Measurements from ENCODE around the gene GPR4.
"Not testable (repeated sequence)": the region's sequence is repeated elsewhere in the genome, so short reads cannot be mapped to it uniquely, and the experiment has no call there.

The GPR4 gene

DNA sequence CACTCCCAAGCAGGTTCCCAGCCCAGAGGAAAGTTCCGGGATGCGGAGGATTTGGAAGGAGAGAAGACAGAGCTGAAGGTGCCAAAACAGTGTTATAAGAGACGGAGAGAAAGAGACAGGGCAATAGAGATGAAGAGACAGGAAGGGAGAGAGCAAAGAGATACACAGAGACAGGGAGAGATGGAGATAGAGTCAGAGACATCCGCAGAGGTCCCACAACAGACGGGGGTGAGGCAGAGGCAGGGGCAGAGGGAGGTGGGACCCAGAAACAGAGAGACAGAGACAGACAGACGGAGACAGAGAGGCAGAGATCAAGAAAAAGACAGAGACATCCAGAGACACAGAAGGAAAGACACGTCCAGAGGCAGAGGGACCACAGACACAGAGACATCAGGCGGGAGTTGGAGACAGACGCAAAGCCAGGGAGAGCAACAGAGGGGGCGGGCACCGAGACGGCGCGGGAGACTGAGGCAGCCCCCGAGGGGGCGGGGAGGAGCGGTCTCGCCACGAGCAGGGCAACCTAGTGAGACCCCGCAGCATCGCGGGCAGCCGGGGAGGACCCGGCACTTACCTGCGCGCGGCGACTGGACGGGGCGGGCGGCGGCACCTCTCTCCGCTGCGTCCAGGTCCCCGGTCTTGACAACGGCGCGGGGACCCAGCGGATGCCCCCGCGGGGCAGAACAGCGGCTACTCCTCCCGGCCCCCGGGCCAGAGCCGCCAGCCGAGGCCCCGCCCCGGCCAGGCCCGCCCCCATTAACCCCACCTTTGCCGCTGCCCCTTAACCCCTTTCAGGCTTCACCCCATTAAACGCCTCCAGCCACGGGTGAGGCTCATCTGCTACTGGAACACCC, at the start of gene GPR4:
Gene GPR4, minus strand, starts transcription at position 689 of the 851 bp plus-strand sequence. CDS start 10,346 bp downstream, outside the sequence.
- no peak for DNase-seq (ENCODE audit: low read depth, low spot score)

GRCh38 chr19:45650722-45651121, 48.7 kb upstream of the GPR4 start:
- DNase-seq (ENCODE audit: low read depth, low spot score), result no peak

- DNase-seq (ENCODE audit: low read depth, low spot score), result no peak
Observed at GRCh38 chr19:45646345-45646698, 44.3 kb upstream of the GPR4 start.

DNA sequence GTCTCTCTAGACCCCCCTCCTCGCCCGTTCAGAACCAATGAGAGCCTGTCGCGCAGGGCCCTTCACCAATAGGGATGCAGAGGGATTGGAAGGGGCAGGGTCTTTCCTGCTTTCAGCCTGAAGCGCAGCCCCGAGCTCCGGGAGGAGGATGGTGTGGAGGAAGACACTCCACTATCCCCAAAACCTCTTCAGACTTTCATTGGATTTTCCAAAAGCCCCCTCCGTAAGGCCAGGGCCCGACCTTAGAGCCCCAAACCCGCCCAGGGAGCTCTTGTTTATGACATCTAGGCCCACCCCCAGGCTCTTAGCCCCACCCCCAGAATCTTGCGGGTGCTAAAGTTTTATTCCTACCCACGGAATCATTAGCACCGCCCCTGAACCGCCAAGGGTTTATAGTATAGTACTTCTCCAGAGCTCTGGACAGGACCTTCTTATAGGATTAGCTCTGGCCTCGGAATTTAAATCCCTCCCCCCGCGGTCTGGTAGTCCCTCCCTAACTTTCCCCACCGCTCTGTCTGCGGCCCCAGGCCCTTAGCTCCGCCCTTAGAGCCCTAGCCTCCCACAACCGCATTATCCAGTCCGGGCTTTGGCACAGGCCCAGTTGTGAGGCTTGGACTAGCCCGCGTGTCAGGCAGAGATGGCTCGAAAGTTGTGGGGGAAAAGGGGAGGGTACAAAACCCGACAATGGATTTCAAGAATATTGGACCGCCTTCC, 43.8 kb upstream of the GPR4 start:
- peak; percentile 85 for DNase-seq (ENCODE audit: low read depth, low spot score)

DNA sequence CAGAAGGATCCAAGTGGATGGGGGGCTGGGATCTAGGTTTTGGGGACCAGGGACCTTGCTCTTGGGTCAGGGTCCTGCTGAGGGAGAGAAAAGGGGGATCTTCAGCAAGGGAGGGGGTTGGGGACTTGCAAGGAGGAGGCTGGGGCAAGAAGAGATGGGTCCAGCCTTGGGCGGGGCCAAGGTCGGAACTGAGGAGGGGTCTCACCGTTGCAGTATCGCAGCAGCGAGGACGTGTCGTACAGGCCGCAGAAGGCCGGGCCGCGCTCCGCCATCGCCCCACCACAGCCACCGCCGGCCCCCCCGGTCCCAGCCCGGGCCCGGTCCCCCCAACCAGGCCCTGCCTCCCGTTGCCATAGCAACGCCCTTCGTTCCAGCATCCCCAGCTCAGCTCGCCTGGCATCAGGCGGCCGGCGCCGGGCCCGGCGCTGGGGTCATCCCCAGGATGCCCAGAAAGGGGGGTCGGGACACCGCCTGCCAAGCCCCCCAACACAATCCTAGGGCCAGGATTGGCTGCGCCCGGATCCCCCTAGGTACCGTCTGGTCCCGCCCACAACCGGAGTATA, 43.1 kb upstream of the GPR4 start:
- DNase-seq (ENCODE audit: low read depth, low spot score), result no peak

- no peak for DNase-seq (ENCODE audit: low read depth, low spot score)
Observed at GRCh38 chr19:45643927-45644771, 42.1 kb upstream of the GPR4 start.

GRCh38 chr19:45643024-45643926, 41.3 kb upstream of the GPR4 start:
- no peak for DNase-seq (ENCODE audit: low read depth, low spot score)

DNA sequence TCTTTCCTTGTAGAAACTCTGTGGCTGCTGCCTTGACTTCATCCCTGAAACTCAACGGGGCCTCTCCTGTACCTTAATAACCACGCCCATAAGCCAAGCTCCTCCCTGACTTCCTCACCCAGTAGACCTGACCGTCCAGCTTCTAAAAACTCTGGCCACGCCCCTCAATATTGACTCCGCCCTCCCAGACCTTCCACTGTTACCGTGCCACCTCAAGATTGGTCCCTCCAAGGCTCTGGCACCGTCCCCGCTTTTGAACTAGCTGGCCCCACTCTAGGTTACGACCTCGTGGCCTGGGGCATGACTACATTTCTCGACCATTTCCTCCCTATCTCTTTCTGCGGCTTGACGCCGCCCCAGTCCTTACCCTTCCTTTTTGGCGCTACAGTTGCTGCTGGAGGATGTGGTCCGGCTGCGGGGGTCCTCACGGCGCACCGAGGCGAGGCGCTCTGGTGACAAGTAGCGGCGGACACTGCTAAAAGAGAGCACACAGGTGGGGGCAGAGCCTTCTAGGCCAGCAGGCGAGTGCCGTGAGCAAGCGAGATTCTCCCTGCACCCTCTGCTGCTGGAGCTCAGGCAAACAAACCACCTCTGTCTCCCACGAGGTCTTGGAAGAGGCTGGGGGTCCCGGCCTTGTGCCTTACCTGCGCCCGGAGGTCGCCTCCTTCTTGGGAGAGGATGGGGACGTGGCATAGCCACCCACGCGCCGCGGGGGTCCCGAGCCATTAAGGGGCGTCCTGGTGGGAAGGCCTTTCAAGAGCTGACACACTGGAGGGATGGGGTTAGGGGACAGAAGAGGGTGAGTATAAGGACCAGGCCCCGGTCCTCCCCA, 39.5 kb upstream of the GPR4 start:
- DNase-seq (ENCODE audit: low read depth, low spot score), result peak; percentile 93

DNA sequence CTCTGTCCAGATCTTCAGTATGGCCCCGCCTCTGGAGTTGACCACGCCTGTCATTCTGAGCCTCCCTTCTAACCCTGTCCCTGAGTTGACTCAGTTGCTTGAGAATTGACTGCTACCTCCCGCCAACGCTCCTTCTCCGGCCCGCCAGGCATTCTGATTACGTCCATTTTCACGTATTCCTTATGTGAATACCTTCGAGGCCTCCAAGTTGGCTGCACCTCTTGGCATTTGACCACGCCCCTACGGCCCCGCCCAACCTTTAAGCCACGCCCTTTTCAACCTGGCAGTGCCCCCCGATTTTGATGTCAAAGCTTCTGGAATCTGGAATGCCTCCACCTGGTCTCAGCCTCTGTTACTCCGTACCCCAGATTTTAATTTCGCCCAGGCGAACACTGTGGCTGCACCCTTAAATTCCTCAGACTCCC, 38.8 kb upstream of the GPR4 start:
- DNase-seq (ENCODE audit: low read depth, low spot score), result no peak

- no peak for DNase-seq (ENCODE audit: low read depth, low spot score)
Observed at GRCh38 chr19:45638930-45639729, 37.1 kb upstream of the GPR4 start, which contains the start of gene EML2. Gene EML2 (minus strand): TSS chr19:45639397. CDS start chr19:45639376, 21 bp downstream.

GRCh38 chr19:45637890-45638667, 36.1 kb upstream of the GPR4 start:
- DNase-seq (ENCODE audit: low read depth, low spot score), result no peak

GRCh38 chr19:45636902-45637301, 34.9 kb upstream of the GPR4 start:
- no peak for DNase-seq (ENCODE audit: low read depth, low spot score)

GRCh38 chr19:45636275-45636674, 34.3 kb upstream of the GPR4 start:
- DNase-seq (ENCODE audit: low read depth, low spot score), result no peak

DNA sequence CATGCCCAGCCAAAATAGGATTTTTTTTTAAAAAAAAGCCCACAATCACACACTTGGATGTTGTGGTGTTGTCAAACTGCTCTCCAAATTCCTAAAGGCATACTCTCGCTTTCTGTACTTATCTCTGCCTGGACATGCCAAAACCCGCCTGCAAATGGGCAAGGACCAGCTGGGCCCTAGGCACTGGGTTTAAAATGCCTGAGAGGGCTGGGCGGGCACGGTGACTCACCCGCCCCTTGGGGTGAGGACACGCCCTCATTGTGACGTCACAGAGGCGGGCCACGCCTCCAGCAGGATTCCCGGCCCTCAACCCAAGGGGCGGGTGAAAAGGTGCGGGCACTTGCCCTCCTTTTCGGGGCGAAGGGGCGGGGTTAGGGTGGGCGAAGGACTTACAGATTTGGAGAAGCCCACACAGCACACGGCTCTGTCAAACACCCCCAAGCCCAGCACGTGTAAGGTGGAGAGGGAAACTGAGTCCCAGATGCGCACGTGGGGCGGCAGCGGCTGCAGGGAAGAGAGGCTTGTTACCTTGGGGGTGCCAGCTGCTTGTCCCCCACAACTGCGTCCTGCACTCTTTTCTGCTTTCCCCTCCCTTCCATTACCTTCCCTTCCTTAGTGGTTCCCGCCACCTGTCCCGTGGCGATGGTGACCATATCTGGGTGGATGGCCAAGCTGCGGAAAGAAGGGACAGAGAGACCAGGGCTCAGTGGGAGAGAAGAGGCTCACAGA, 30.6 kb upstream of the GPR4 start:
- no peak for DNase-seq (ENCODE audit: low read depth, low spot score)

DNA sequence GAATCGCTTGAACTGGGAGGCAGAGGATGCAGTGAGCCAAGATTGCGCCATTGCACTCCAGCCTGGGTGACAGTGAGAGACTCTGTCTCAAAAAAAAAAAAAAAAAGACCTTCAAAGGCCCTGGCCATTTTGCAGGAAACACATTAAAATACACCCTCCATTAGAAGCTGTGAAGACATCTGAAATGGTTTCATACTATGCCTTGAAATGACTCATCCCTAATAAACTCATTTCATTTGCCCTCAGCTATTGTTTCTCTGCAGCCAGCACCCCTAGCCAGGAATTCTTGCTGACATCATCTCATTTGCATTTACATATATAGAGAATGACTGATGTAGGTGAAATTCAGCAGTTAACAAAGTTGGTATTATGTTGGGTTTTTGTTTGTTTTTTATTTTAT, 28.5 kb upstream of the GPR4 start:
- no peak for DNase-seq (ENCODE audit: low read depth, low spot score)

- DNase-seq (ENCODE audit: low read depth, low spot score), result no peak
Observed at GRCh38 chr19:45629704-45630103, 27.7 kb upstream of the GPR4 start.

GRCh38 chr19:45628219-45628618, 26.2 kb upstream of the GPR4 start:
- not testable (repeated sequence) for DNase-seq (ENCODE audit: low read depth, low spot score)

All from iPS DF 19.7 (cell line).